GM12878 (cell line): ENCODE measurements around the gene POR. TPM values are rescaled to one million over a fixed set of nuclear protein-coding genes. Genes with fewer than 3 reads are reported as not detected.

Experiments used
- ATAC-seq: fragments of 200-7000 bp; cut with Tn5 transposase; 3 replicates; pipeline ENCODE4 v1.9.1; 2020; ENCODE audit warnings: mild to moderate bottlenecking, moderate library complexity
- BruUV-seq: library from RNA; stranded (reverse); fragments of 400-500 nt; replicated peaks from 2 replicates; lab custom pipeline; 2021; lab: Mats Ljungman, UMichigan
- CTCF ChIA-PET: fragments of 300-600 bp; sonication (Branson Sonifier 250); formaldehyde crosslinking; extraction: SDS; loops from one replicate; lab custom pipeline; 2021; ENCODE audit warnings: inconsistent platforms; lab: Yijun Ruan, JAX
- POLR2A ChIA-PET: fragments of 350-600 bp; formaldehyde crosslinking; extraction: SDS; loops from one replicate; lab custom pipeline; 2021; ENCODE audit warnings: inconsistent platforms; lab: Charles Lee
- RAD21 ChIA-PET: fragments of 300-600 bp; sonication (Branson Sonifier 250); formaldehyde crosslinking; loops from one replicate; lab custom pipeline; 2023; ENCODE audit warnings: antibody characterized with exemption; ENCODE audit not compliant: unreplicated experiment; lab: Charles Lee
- SMC1A ChIA-PET: fragments of 300-600 bp; sonication (Branson Sonifier 250); formaldehyde crosslinking; loops from one replicate; lab custom pipeline; 2023; ENCODE audit not compliant: unreplicated experiment, uncharacterized antibody; lab: Charles Lee
- DNase-seq: peaks from one replicate; pipeline ENCODE4 v3.0.0-alpha.2; 2011; ENCODE audit warnings: low read depth, low spot score
- FAIRE-seq: peaks from 3 replicates; lab custom pipeline; 2011; peaks lifted over from hg19 to GRCh38; lab: Jason Lieb, UNC
- H2AFZ ChIP-seq: 2 replicates; pipeline ENCODE4 v1.6.0; 2011; ENCODE audit warnings: low read depth, low read length, control low read depth; ENCODE audit not compliant: control insufficient read depth
- H3K27ac ChIP-seq: 2 replicates; pipeline ENCODE4 v1.5.1; 2011; ENCODE audit warnings: control low read depth; ENCODE audit not compliant: control insufficient read depth, insufficient read depth
- H3K27me3 ChIP-seq, 2 experiments: replicated peaks in 1 of 2; 2 replicates each; pipeline versions ENCODE4 v1.6.0 to v1.6.1; 2011; ENCODE audit warnings: low read length in 1 of 2; ENCODE audit not compliant: control insufficient read depth in 2 of 2, insufficient read depth in 2 of 2
- H3K36me3 ChIP-seq, 2 experiments: 2 replicates each; pipeline ENCODE4 v1.5.1; 2011; ENCODE audit warnings: low read length in 1 of 2; ENCODE audit not compliant: control insufficient read depth in 2 of 2, insufficient read depth in 2 of 2
- H3K4me1 ChIP-seq: 2 replicates; pipeline ENCODE4 v1.6.1; 2011; ENCODE audit warnings: mild to moderate bottlenecking, low read length, moderate library complexity, mixed read lengths; ENCODE audit not compliant: control insufficient read depth, insufficient read depth
- H3K4me2 ChIP-seq: 2 replicates; pipeline ENCODE4 v1.6.0; 2011; ENCODE audit warnings: control low read depth; ENCODE audit not compliant: control insufficient read depth, insufficient read depth
- H3K4me3 ChIP-seq: fragments of 200-600 bp; sonication (generic); 2 replicates; pipeline ENCODE4 v1.5.1; 2016
- H3K79me2 ChIP-seq: 2 replicates; pipeline ENCODE4 v1.6.0; 2011; ENCODE audit warnings: low read length; ENCODE audit not compliant: control insufficient read depth, insufficient read depth
- H3K9ac ChIP-seq: 2 replicates; pipeline ENCODE4 v1.8.0; 2011; ENCODE audit warnings: low read length, control low read depth, mixed read lengths; ENCODE audit not compliant: control insufficient read depth, insufficient read depth
- H3K9me3 ChIP-seq: replicated peaks from 3 replicates; pipeline ENCODE4 v1.5.1; 2011; ENCODE audit warnings: mild to moderate bottlenecking, low read length; ENCODE audit not compliant: control insufficient read depth, insufficient read depth
- H4K20me1 ChIP-seq: 2 replicates; pipeline ENCODE4 v1.6.0; 2011; ENCODE audit not compliant: control insufficient read depth, insufficient read depth
- BHLHE40 ChIP-seq, 2 experiments: fragments of 450-650 bp in 1 of 2; IDR thresholded peaks; 2 replicates each; pipeline ENCODE4 v1.6.1; 2011 to 2017; ENCODE audit warnings: low read depth in 2 of 2, borderline replicate concordance in 1 of 2, improper control_type of control experiment in 1 of 2, low read length in 1 of 2, mild to moderate bottlenecking in 1 of 2
- LARP7 ChIP-seq: fragments of 450-650 bp; IDR thresholded peaks from 2 replicates; pipeline ENCODE4 v1.6.1; 2017; ENCODE audit warnings: mild to moderate bottlenecking
- RAD51 ChIP-seq: fragments of 450-650 bp; IDR thresholded peaks from 2 replicates; pipeline ENCODE4 v1.6.1; 2016; ENCODE audit warnings: moderate library complexity, mild to moderate bottlenecking, inconsistent platforms
- TAF1 ChIP-seq: IDR thresholded peaks from 2 replicates; pipeline ENCODE4 v1.6.1; 2011; ENCODE audit warnings: mild to moderate bottlenecking, low read depth, low read length, borderline replicate concordance
- TCF3 ChIP-seq: IDR thresholded peaks from 2 replicates; pipeline ENCODE4 v1.6.1; 2012; ENCODE audit warnings: low read depth, mild to moderate bottlenecking, low read length, borderline replicate concordance; ENCODE audit not compliant: insufficient read depth
- WGBS: methylation state at CpG from one replicate; pipeline ENCODE4 v1.1.6; 2016; ENCODE audit warnings: low lambda C conversion rate; ENCODE audit not compliant: insufficient replicate concordance, insufficient coverage; ENCODE audit errors: missing lambda C conversion rate; 5-methylcytosine and 5-hydroxymethylcytosine counted together
- in situ Hi-C: fragments of 300-500 bp; cut with MboI; formaldehyde crosslinking; loops from 9 replicates; pipeline ENCODE4 v1.14.3; 2018; ENCODE audit warnings: mixed read lengths
- intact Hi-C: fragments of 100-400 bp; cut with micrococcal nuclease; formaldehyde crosslinking; loops from one replicate; pipeline ENCODE4 v1.14.2; 2022; ENCODE audit not compliant: unreplicated experiment
- polyA plus RNA-seq, 11 experiments: library from polyadenylated mRNA; depleted of rRNA in 4 of 11; unstranded in 6 of 11; stranded (reverse) in 5 of 11; fragments of >200 nt; fragmentation: Nextera tagmentation in 4 of 11; fragmentation: Illumina TruSeq in 1 of 11; extraction: Ambion mirVana in 4 of 11; extraction: Trizol in 1 of 11; gene quantifications; 1 replicate in 1 of 11; 2 replicates in 10 of 11; pipeline versions ENCODE4 v1.2.1 to v1.2.3, GENCODE V29; 2011 to 2016; ENCODE audit warnings: inconsistent platforms in 2 of 11, missing spikeins in 2 of 11, low read depth in 1 of 11
- total RNA-seq, 4 experiments: library from RNA; depleted of rRNA in 3 of 4; stranded (reverse); fragments of >200 nt in 3 of 4; fragmentation: Illumina TruSeq in 1 of 4; extraction: Trizol in 1 of 4; gene quantifications; 2 replicates each; pipeline versions ENCODE4 v1.2.1 to v1.2.3, GENCODE V29; 2013 to 2021

Gene POR
- total and polyA plus RNA-seq, 10 of the 15 experiments (the other 5 are each of a cell fraction or from before 2014, with no cell fraction given): 2.2 to 75.8 (median 35.9) TPM

DNA sequence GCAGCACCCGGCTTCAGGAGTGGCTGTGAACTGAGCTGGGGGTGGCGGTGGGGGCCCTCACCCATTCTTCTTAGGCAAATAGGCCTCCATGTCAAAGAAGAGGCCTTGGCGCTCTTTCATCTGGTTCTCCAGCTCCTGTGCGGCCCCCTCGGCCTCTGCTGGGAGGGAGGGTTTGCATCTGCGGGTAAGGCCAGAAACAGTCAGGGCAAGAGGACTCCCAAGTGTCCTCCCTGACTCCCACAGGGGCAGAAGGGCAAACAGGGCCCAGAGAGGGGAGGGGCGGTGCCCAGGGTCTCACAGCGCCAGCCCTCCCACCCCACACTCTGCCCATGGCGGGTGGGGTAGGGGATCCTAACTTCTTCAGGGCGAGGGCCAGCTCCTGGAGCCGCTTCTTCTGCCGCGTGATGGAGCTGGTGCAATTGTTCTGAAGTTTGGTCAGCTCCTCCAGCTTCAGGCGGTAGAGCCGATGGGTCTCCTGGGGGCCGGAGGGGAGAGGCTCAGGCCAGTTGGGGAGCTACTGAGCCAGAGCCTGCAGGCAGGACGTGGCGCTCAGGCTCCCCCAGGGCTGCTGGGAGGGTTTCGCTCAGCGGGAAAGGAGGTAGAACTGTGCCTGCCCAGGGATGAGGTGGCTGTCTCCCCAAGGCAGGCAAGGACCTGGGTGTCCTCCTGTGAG is 77.3 kb downstream of the POR start:
- intact Hi-C loops: no loop called here
- TSS peak; percentile 47 for BruUV-seq
- DNase-seq: no peak
- Histone ChIP-seq H3K9ac (no peak overlapping the region), H3K27me3 (no peaks in the 10 kb centered on the region), H4K20me1 (no peaks in the 10 kb centered on the region), H3K9me3 (no peaks in the 10 kb centered on the region), H3K79me2 (no peaks in the 10 kb centered on the region), H2AFZ (no peak overlapping the region), H3K36me3 (peaks cover 0 to 3% of the 10 kb centered on the region in 2 experiments; a peak in 1 of 4 replicates), H3K27ac (no peak overlapping the region), H3K4me2 (0 out of 2 replicates have a peak overlapping the region, but pooled peaks have one; percentile 25), H3K4me3 (no peak overlapping the region), H3K4me1 (peaks cover 3% of the 10 kb centered on the region)
- ChIA-PET SMC1A (no interaction called here), POLR2A (no interaction called here), CTCF (interaction anchor here (0.6 to 3.4 kb wide), 3 partner anchors 28 to 121 kb away, joined by 3 to 15 read pairs (median 3); no protein-coding TSS in a partner anchor), RAD21 (interaction anchor here (1.4 to 3.4 kb wide), 2 partner anchors 28 to 76 kb away, joined by 4 to 14 read pairs; no protein-coding TSS in a partner anchor)
- in situ Hi-C loops: no loop called here
- ATAC-seq: no peak
- no peak for FAIRE-seq
- WGBS: 76% methylated on average over 16 of the region's 20 CpGs
- no peak for TF ChIP-seq TCF3

DNA sequence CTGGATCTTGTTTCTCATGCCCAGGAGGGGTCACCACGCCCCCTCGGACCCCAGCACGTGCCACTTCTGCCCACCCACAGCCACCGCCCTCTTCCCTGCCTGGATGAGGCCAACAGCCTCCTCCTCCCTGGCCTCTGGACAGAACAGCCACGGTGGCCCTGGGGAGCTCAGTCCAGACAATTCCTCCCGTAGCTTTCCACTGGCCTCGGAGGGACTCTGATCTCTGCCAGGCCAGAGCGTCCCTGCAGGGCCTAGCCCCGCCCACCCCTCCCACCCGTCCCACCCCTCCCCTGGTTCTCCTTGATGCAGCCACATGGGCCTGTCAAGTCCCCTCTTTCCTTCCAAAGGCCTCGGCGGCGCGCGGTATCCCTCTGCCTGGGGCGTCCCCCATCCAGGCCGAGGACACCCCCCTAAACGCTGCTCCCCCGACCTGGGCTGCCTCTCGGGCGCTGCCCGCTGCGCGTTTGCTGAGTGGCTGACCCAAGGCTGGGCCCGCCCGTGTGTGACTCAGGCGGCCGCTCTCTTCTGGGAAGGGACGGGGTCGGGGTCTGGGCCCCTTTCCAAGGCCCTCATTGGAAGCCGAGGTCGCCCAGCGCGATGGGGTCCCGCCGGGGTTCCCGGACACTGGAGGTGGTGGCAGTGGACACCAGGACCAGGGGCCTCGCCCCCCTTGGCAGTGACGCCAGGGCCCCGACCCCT is 78.9 kb downstream of the POR start:
- 5% methylated on average over 37 of the region's 40 CpGs for WGBS
- Histone ChIP-seq H3K9me3 (no peaks in the 10 kb centered on the region), H3K36me3 (no peaks in the 10 kb centered on the region), H3K27me3 (no peaks in the 10 kb centered on the region), H3K4me2 (peak overlapping the region; percentile 94), H3K4me3 (peak overlapping the region; percentile 77), H4K20me1 (no peaks in the 10 kb centered on the region), H3K79me2 (no peaks in the 10 kb centered on the region), H3K27ac (peak overlapping the region; percentile 39; the same call in 1 of the 2 replicates), H3K9ac (peak overlapping the region; percentile 59; the same call in 1 of the 2 replicates), H3K4me1 (peaks cover 3% of the 10 kb centered on the region), H2AFZ (peak overlapping the region; percentile 81)
- ChIA-PET CTCF (interaction anchor here (3.4 kb wide), 1 partner anchor 26 kb away, joined by 15 read pairs; no protein-coding TSS in a partner anchor), RAD21 (interaction anchor here (3.4 kb wide), 1 partner anchor 26 kb away, joined by 14 read pairs; no protein-coding TSS in a partner anchor), SMC1A (no interaction called here), POLR2A (interaction anchor here (0.6 to 1.2 kb wide), 2 partner anchors 12 to 19 kb away, joined by 5 to 6 read pairs; no protein-coding TSS in a partner anchor)
- DNase-seq (no peak), FAIRE-seq (no peak), ATAC-seq (peak; percentile 29)
- no TSS peak for BruUV-seq
- TF ChIP-seq RAD51 (no peak), LARP7 (peak; percentile 64; the same call in 1 of the 2 replicates), TAF1 (no peak), BHLHE40 (IDR thresholded peaks at IDR 0.05; ENCODE audit: borderline replicate concordance in 1 of 2, low read depth in 2 of 2, low read length in 1 of 2) (peak; percentile 15 to 68; a peak in 2 of 4 replicates)
- intact Hi-C loops: no loop called here
- in situ Hi-C loops: no loop called here
